ENCODE results near the gene PLPP1.

PLPP1 gene

GRCh38 chr5:55441107-55441771 is 93.5 kb downstream of the PLPP1 start:
- DNase-seq = no peak

DNA sequence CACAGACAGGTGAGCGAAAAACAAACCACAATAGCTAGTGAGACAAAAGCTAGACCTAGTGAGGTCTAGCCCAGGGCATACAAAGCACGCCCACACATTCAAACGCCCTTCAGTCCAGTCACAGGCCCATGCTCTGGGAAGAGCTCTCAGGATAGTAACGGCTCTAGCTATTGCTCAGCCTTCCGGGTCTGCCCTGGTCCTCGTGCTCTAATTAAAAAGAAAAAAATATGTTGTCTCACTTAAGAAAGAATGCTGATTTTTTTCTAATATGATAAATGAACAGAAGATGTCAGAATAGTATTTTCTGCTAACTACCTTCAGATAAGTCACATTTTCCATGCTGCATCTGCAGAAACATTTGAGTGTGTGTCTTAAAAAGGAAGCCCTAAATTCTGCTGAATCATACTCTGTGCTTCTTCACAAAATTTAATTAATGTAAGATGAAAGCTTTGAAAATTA is 94.5 kb downstream of the PLPP1 start:
- DNase-seq = no peak

- no peak for DNase-seq
These were observed 95.8 kb downstream of the PLPP1 start for GRCh38 chr5:55438998-55439397.

DNA sequence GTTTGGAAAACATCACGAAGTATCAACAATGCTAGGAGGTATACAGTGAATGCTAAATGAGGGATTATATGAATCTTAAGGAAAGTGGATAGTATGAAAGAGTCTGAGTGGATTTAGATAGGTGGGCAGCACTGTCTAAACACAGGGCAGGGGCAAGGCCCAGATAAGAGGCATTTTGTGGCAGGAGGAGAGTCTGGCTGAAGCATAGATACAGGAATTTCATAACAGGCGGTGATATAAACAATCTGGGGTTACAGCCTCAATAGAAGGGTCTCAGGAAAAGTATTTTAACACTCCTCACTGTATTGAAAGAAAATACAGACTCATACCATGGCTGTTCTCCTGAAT is 96.9 kb downstream of the PLPP1 start:
- DNase-seq = no peak

GRCh38 chr5:55437452-55437851 is 97.3 kb downstream of the PLPP1 start:
- no peak for DNase-seq

DNA sequence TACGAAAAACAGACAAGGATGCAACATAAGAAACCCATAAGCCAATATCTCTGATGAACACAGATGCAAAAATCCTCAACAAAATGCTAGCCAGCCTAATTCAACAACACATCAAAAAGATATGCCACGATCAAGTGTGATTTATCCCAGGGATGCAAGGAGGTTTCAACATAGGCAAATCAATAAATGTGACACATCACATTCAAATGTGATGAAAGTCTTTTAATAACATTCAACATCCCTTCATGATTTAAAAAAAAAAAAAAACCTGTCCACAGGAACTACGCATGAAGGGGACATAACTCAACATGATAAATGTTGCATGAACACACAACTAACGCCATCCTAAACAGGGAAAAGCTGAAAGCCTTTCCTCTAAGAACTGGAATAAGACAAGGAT is 102.2 kb downstream of the PLPP1 start:
- DNase-seq = no peak

DNA sequence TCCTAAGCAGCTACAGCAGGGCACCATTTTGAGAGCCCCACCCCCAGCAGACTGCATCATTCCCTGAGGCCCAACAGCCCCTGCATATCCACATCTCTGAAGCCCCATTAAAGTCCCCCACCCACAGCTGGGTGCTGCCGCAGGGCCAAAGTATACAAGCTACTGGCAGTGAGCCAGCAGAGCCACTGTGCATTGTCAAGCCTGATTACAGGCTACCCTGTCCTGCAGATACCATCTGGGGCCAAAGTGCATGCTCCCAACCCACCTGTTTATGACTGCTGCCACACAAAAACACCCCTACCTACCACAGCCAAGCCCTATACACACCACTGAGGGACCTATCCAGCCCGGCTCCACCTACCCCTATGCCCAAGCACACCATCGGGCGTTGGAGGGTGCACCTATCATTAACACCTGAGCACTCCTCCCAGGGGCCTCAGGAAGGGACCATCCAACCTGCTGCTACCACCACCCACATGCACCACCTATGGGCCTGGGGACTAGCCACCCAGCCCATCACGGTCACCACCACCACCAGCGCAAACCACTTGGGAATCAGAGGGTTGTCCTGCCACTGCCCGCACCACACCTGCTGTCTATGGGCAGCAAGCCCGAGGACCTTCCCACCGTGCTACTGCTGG is 105.0 kb downstream of the PLPP1 start:
- DNase-seq = no peak

- no peak for DNase-seq
These were observed 105.5 kb downstream of the PLPP1 start for GRCh38 chr5:55429221-55429612.

- DNase-seq = no peak
These were observed 107.6 kb downstream of the PLPP1 start for GRCh38 chr5:55427157-55427556.

DNA sequence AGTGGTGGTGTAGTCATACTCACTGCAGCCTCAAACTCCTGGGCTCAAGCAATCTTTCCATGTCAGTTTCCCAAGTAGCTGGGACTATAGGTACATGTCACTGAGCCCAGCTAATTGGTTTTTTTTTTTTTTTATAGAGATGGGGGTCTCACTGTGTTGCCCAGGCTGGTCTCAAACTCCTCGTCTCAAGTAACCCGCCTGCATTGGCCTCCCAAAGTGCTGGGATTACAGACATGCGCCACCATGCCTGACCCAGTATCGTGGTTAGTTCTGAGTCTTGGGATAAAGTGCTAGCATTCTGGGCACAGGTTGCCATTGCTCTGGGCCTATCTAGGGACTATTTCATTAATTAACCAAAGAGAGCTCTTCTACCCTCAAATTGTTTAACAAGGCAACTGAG is 108.3 kb downstream of the PLPP1 start:
- no peak for DNase-seq

DNA sequence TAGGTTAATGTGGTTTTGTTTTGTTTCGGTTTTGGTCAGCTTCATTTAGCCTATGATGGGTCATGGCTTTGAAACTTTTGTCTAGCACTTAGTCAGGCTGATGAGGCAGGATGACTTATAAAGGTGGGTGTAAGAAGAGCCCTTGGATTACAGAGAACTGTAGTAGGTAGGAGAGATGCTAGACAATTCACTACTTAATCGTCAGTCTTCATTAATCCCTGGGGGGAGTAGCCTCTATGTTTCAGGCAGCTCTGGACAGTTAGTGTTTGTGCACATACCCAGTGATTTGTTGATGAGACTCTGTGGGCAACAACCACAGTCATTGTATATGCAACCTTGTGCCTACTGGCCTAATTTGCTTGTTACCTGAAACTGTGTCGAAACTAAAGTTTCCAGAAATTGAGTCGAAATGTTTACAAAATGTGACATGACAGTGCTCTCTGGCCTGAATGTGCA is 113.7 kb downstream of the PLPP1 start:
- no peak for DNase-seq

- DNase-seq = no peak
These were observed 115.5 kb downstream of the PLPP1 start for GRCh38 chr5:55418994-55419968.

- no peak for DNase-seq
These were observed 118.5 kb downstream of the PLPP1 start for GRCh38 chr5:55416306-55416705.

GRCh38 chr5:55415071-55415470 is 119.7 kb downstream of the PLPP1 start:
- DNase-seq = no peak

DNA sequence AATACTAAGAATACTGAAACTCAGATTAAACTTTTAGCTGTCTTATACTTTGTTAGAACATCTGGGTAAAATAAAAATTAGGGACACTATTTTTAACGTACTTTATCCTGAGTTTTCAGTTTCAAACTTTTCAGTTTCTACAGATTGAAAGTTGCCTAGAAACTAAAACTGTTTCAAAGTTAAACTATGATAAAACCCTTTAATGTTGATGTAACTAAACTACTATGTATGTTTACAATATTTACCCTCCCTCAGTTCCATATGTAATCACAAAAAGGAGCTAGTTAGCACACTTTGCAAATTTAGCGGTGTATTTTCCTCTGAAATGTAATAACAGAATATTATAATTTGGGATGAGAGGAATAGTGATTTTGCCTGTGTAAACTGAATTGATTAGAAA is 121.1 kb downstream of the PLPP1 start:
- no peak for DNase-seq

DNA sequence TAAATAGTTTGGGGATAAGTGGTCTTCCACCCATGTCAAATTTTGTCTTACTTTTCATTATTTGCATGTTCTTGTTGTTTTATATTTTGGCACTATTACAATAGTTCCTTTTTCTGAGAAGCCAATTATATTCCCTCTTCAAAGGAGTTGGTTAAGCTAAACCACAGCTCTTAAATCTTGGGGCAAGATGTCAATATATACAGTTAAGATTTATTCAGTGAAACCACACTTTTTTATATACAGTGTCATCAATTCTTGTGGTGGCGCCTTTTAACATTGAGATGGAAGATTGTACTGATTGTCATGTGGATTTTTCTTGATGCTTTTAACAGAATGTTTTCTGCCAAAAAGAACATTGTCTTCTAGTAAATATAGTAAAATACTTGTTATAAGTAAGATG is 122.9 kb downstream of the PLPP1 start:
- DNase-seq = no peak

DNA sequence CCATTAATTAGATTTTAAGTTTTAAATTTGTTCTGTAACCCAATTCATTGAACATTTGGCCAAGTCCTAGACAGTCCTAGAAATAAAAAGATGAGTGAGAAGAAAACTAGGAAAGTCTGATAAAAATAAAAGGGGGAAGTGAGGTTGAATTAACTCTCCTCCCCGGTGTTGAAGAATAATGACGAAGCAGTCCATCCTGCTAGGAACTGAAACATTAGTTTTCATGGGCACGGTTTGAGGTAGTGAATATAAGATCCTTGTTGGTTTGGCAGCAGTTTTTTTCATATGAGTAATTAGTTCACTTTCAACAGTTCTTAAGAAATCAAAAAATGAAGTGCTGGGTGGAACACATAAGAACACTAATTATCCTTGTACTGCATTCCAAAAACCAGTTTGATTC is 123.9 kb downstream of the PLPP1 start:
- DNase-seq = no peak

GRCh38 chr5:55409775-55410174 is 125.0 kb downstream of the PLPP1 start:
- no peak for DNase-seq

- no peak for DNase-seq
These were observed 126.8 kb downstream of the PLPP1 start for GRCh38 chr5:55407984-55408383.

DNA sequence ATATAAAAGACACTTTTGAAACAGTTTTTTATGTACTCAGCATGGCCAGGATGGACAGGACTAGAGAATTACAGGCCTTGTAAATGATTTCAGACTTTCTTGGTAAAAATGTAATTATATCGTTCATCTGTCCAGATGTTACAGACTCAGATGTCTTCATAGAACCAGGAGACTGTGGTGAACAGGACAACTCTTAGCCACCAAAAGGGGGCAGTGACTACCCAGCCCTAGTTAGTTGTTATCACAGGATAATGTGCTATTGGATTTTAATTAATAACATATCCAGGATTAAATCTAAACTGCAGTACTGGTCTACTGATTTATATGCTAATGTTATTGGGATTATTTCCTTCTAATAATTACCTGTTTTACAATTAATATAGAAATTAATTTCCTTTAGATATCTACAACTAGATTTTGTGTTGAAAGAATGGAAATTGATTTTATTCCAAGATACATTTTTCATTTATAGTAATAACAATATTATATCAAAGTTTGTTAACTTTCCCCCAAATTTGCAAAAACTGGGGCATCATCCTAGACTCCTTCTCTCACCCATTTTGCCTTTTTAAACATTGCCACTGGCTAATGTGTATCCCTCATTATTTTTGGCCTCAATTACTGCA is 127.6 kb downstream of the PLPP1 start:
- DNase-seq = no peak

DNA sequence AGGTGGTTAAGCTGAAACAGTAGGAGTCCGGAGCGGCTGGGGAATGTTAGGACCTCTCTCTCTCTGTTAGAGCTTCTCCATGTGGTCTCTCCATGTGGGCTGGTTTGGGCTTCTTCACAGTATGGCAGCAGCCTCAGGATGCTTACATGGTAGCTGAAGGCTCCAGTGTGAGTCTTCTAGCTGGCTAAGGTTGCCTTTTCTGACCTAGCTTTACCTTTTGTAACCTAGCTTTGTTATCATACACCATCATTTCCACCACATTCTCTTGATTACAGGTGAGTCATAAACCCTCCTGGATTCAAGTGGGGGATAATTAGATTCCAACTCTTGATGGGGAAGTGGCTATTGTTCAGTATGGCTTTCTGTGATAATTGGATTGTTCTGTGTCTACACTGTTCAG is 128.5 kb downstream of the PLPP1 start:
- no peak for DNase-seq

DNA sequence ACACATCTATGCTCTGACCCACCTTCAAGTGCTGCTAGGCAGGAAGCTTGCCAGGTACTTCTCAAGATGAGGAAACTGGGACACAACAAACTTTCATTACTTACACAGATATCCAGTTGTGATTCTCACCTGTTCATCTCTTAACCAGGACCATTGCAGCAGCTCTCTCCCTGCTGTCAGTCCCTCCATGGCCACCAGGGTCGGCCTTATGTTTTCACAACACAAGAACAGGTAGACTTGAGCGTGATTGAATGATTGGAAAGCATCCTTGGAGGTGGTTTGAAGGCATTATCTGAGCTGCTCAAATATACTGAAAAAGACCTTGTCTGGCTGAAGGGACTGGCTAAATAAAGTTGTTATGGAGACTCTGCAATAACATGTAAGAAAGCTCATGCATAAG is 132.6 kb downstream of the PLPP1 start:
- DNase-seq = no peak

GRCh38 chr5:55393501-55394175 is 141.1 kb downstream of the PLPP1 start:
- DNase-seq = no peak

Data from activated CD4-positive, CD25-positive, alpha-beta regulatory T cell treated with anti-CD3 and anti-CD28 coated beads, Interleukin-2, amount 50 U/mL, for 72 hours (primary cell).